ENCODE results near the gene GNB1. TPM values are rescaled to one million over a fixed set of nuclear protein-coding genes. Genes with fewer than 3 reads are reported as not detected.

The GNB1 gene
- total RNA-seq, 1 donor from 2014 or later: 327 TPM

- peak overlapping the region; percentile 33 for H3K4me3 Mint-ChIP-seq (ENCODE audit: low read depth)
- peaks cover 12% of the 10 kb centered on the region for H3K27me3 Mint-ChIP-seq
- no peaks in the 10 kb centered on the region for H3K9me3 Mint-ChIP-seq (ENCODE audit: low read depth)
- no peak for DNase-seq (ENCODE audit: low spot score, unreplicated experiment)
- H3K27ac Mint-ChIP-seq: peak overlapping the region; percentile 80
- H3K36me3 Mint-ChIP-seq (ENCODE audit: insufficient read depth): peaks cover 2% of the 10 kb centered on the region
- H3K4me1 Mint-ChIP-seq (ENCODE audit: low read depth): peaks cover 23% of the 10 kb centered on the region
- TF ChIP-seq, protein P1, sequence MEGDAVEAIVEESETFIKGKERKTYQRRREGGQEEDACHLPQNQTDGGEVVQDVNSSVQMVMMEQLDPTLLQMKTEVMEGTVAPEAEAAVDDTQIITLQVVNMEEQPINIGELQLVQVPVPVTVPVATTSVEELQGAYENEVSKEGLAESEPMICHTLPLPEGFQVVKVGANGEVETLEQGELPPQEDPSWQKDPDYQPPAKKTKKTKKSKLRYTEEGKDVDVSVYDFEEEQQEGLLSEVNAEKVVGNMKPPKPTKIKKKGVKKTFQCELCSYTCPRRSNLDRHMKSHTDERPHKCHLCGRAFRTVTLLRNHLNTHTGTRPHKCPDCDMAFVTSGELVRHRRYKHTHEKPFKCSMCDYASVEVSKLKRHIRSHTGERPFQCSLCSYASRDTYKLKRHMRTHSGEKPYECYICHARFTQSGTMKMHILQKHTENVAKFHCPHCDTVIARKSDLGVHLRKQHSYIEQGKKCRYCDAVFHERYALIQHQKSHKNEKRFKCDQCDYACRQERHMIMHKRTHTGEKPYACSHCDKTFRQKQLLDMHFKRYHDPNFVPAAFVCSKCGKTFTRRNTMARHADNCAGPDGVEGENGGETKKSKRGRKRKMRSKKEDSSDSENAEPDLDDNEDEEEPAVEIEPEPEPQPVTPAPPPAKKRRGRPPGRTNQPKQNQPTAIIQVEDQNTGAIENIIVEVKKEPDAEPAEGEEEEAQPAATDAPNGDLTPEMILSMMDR (IDR thresholded peaks at IDR 0.05; ENCODE audit: unreplicated experiment): no peak
Measured at GRCh38 chr1:1893291-1893985, 2.6 kb upstream of the GNB1 start.

GRCh38 chr1:1892763-1893120, 1.9 kb upstream of the GNB1 start:
- H3K36me3 Mint-ChIP-seq (ENCODE audit: insufficient read depth): peaks cover 2% of the 10 kb centered on the region
- TF ChIP-seq, protein P1 (IDR thresholded peaks at IDR 0.05; ENCODE audit: unreplicated experiment): no peak
- H3K9me3 Mint-ChIP-seq (ENCODE audit: low read depth): no peaks in the 10 kb centered on the region
- peaks cover 12% of the 10 kb centered on the region for H3K27me3 Mint-ChIP-seq
- H3K4me3 Mint-ChIP-seq (ENCODE audit: low read depth): peak overlapping the region; percentile 79
- no peak for DNase-seq (ENCODE audit: low spot score, unreplicated experiment)
- peaks cover 27% of the 10 kb centered on the region for H3K4me1 Mint-ChIP-seq (ENCODE audit: low read depth)
- H3K27ac Mint-ChIP-seq: peak overlapping the region; percentile 77

GRCh38 chr1:1892079-1892762, 1.3 kb upstream of the GNB1 start:
- H3K36me3 Mint-ChIP-seq (ENCODE audit: insufficient read depth): peaks cover 2% of the 10 kb centered on the region
- H3K27ac Mint-ChIP-seq: peak overlapping the region; percentile 77
- H3K27me3 Mint-ChIP-seq: peaks cover 12% of the 10 kb centered on the region

GRCh38 chr1:1891349-1892078, 627 bp upstream of the GNB1 start:
- Mint-ChIP-seq H3K4me3 (ENCODE audit: low read depth) (peak overlapping the region; percentile 79), H3K4me1 (ENCODE audit: low read depth) (peaks cover 31% of the 10 kb centered on the region), H3K9me3 (ENCODE audit: low read depth) (no peaks in the 10 kb centered on the region), H3K27ac (peak overlapping the region; percentile 77), H3K27me3 (peaks cover 12% of the 10 kb centered on the region), H3K36me3 (ENCODE audit: insufficient read depth) (peaks cover 2% of the 10 kb centered on the region)
- TF ChIP-seq, protein P1 (IDR thresholded peaks at IDR 0.05; ENCODE audit: unreplicated experiment): no peak
- DNase-seq (ENCODE audit: low spot score, unreplicated experiment): peak; percentile 49

More at GRCh38 chr1:1892079-1892762, 1.3 kb upstream of the GNB1 start:
- TF ChIP-seq, protein P1 (IDR thresholded peaks at IDR 0.05; ENCODE audit: unreplicated experiment): no peak
- Mint-ChIP-seq H3K4me1 (ENCODE audit: low read depth) (peaks cover 28% of the 10 kb centered on the region), H3K9me3 (ENCODE audit: low read depth) (no peaks in the 10 kb centered on the region), H3K4me3 (ENCODE audit: low read depth) (peak overlapping the region; percentile 79)
- no peak for DNase-seq (ENCODE audit: low spot score, unreplicated experiment)

GRCh38 chr1:1889847-1890505, 911 bp downstream of the GNB1 start:
- H3K4me3 Mint-ChIP-seq (ENCODE audit: low read depth): peak overlapping the region; percentile 84
- peaks cover 32% of the 10 kb centered on the region for H3K4me1 Mint-ChIP-seq (ENCODE audit: low read depth)
- no peak for DNase-seq (ENCODE audit: low spot score, unreplicated experiment)
- H3K27me3 Mint-ChIP-seq: peaks cover 4% of the 10 kb centered on the region
- peak overlapping the region; percentile 93 for H3K27ac Mint-ChIP-seq
- H3K9me3 Mint-ChIP-seq (ENCODE audit: low read depth): no peaks in the 10 kb centered on the region
- H3K36me3 Mint-ChIP-seq (ENCODE audit: insufficient read depth): peaks cover 4% of the 10 kb centered on the region
- TF ChIP-seq, protein P1 (IDR thresholded peaks at IDR 0.05; ENCODE audit: unreplicated experiment): no peak

Measured in progenitor cell of endocrine pancreas (in vitro differentiated cells).